GM18870 (cell line): ENCODE results near the gene SCD5.

Experiments
- ATAC-seq: cut with Tn5 transposase; IDR thresholded peaks from one replicate; pipeline ENCODE4 v1.9.1; 2021; ENCODE audit warnings: moderate library complexity; ENCODE audit not compliant: unreplicated experiment

Gene SCD5

DNA sequence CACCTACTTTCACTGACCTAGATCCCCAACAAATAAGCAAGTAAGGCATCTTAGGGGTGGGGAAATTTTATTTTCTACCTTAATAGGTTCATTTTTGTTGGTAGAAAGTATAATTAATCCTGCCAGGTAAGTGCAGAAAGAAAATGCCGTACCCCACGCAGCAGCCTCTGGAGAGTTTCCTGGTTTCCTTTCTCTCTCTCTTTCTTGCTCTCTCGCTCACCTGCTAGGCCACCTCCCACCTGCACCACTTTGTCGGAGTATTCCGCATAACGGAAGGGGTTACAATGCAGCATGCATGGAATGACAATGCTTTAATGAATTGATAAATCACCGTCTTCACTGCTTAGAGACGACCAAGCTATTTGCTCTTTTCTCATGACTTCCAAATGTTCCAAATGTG lies 101.0 kb downstream of the SCD5 start:
- no peak for ATAC-seq

DNA sequence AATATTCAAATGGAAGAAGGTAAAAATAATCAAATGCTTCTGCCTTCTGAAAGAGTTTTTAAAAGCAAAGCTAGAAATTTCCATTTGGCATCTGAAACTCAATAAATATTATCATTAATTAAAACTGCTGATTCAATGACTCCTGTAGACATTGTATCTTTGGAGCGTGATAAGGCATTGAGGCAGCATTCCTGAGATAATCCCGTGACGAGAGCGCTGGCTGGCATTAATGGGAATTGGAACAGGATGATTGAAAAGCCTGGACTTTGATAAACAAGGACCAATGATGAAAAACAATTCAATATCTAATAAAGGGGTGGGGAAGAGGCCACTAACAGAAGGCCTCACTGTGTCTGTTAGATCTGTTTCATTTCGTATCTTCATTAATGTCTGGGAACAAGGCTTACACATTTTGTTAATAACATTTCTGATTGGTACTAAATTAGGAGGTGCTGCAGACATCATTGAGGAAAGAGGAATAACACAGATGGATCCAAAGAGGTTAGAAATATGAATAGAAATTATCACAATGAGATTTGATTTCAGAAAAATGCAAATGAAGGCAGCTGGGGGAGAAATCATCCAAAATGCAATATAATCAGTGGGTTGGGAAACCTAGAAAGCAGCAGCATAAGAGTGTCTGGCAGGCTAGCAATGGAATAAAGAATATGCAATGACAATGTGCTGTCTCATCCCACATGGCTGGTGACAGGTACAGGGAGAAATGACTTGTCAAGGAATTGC lies 102.3 kb downstream of the SCD5 start:
- no peak for ATAC-seq

GRCh38 chr4:82694892-82695291 lies 103.7 kb downstream of the SCD5 start:
- no peak for ATAC-seq

- no peak for ATAC-seq
Observed at GRCh38 chr4:82694046-82694445, 104.5 kb downstream of the SCD5 start.

DNA sequence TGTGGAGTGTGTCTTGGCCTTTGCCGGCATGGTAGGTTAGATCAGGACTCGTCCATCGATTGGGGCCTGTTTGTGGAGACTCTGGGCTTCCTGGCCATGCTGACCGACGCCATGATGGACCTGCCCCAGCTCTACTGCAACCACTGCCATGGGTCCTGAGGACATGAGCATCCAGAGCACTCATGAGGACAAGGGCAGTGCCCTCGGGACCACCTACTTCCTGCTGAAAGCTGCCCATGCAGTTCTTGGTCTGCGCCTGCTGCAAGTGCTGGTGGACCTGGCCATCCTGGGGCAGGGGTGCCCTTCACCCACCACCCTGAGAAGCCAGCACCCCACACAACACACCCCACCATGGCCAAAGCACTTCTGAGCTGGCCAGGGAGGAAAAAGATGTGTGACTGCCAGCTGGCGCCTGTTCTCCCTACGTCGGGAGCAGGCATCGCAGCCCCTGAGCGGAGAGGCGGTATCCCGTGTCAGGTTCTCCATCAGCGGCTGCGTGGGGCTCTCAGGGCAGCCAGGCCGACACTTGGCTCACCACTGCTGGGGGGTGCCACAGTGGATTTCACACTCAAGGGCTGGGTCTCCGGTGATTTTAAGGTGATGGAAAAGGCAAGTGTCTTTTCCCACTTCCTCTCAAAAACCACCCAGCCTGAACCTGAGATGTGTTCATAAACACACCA lies 106.4 kb downstream of the SCD5 start:
- ATAC-seq: no peak

DNA sequence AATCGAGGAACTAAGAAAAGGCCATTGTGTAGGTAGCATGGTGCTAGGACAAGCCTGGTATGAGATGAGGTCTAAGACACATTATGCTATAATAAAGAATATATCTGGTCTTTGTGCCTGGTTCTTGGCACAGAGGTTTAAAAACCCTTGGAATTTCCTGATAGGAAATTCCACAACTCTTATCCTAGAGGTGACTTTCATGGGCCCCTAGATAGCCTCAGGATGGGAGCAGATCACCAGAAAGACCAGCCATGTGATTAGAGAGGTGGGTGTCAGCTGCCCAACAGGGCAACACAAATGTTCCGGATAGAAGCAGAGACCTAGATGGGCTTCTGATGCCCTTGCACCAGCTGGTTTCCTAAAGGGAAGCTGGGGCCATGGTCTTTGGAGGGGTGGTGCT lies 107.2 kb downstream of the SCD5 start:
- no peak for ATAC-seq

DNA sequence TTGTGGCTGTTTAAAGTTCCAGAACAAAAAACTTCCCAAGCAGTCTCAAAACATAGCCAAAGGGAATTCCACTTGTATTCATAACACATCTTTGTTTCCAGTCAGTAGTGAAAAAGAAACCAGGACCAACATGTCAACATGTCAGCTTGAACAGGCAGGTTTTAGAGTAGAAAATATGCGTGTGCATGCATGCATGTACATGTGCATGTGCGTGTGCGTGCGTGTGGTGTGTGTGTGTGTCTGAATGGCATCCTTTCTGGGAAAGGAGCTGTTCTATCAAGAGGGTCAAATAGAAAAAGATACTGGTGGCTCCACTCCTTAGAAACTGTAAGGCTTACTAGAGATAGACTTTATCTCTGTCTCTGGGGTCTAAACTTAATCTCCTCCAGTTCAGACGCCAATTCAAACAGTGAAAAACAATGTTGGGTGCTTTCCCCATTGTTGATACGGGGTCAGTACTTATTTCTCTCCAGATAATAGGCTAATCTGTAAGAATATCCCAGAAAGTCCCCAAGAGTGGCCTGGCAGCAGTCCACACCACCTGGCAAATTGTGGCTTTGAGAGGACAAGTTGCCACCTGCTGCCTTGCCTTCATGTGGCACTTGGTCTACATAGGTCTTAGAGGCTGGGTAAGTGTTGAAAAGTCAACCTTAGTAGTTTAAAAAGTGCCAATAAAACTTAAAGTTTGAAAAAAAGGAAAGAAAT lies 110.4 kb downstream of the SCD5 start:
- no peak for ATAC-seq

- ATAC-seq: no peak
Observed at GRCh38 chr4:82687531-82687930, 111.1 kb downstream of the SCD5 start.

GRCh38 chr4:82681754-82682153 lies 116.8 kb downstream of the SCD5 start:
- no peak for ATAC-seq

DNA sequence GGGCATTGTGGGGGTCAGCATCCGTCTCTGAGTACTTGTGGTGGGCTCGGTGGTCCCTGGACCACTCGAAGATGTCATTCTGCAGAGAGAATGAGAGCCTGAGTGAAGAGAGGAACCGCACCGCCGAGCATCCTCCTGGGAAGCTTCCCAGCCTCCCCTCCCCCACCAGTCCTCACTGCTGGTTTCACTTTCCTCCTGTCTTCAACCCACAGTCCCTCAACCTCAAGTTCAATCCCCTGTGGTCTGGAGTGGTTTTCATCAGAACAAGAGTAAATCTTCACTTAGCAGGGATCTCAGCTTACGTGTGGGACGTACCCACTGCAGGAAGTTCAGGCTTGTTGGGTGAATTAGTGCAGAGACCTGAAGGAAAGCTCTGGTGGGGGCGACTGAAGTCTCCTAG lies 117.8 kb downstream of the SCD5 start:
- ATAC-seq: no peak

- ATAC-seq: no peak
Observed at GRCh38 chr4:82679531-82679930, 119.1 kb downstream of the SCD5 start.

DNA sequence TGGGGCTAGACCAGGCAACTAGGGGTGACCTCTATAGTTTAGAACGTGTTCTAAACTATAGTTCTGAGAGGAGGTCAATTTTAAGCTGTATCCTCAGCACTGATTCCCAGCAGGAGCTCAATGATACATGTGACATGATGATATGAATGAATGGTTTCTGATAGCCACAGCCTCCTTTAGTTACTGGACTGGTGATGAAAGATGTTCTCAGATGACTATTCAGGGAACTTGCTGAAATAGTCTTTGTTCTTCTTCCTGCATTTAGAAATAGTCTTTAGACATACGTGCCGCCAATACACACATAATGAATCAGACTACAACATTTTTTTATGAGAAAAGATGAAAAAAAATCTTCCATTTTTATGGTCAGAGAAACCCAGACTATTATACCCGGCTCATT lies 120.5 kb downstream of the SCD5 start:
- ATAC-seq: no peak

GRCh38 chr4:82677327-82677726 lies 121.3 kb downstream of the SCD5 start:
- no peak for ATAC-seq

- ATAC-seq: no peak
Observed at GRCh38 chr4:82667761-82668480, 130.7 kb downstream of the SCD5 start.

- no peak for ATAC-seq
Observed at GRCh38 chr4:82666970-82667665, 131.5 kb downstream of the SCD5 start.

GRCh38 chr4:82661181-82661992 lies 137.2 kb downstream of the SCD5 start:
- ATAC-seq: no peak

GRCh38 chr4:82652062-82652461 lies 146.5 kb downstream of the SCD5 start:
- ATAC-seq: no peak

DNA sequence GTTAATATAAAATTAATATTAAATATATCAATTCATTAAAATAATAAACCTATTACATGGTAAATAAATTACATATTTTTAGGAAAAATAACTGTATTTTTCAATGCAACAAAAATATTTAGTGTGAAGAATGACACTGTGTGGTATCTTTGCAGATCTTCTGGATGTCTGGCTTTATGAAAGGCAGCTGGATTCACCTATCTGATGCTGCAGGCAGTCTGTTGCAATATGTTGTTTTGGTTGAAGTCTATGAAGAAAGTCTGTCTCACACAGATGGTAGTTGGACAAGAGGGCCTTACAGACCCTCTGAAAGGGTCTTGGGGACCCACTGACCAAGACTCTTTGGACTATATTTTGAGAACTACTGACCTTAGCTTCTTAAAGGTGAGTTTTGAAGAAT lies 147.7 kb downstream of the SCD5 start:
- no peak for ATAC-seq

DNA sequence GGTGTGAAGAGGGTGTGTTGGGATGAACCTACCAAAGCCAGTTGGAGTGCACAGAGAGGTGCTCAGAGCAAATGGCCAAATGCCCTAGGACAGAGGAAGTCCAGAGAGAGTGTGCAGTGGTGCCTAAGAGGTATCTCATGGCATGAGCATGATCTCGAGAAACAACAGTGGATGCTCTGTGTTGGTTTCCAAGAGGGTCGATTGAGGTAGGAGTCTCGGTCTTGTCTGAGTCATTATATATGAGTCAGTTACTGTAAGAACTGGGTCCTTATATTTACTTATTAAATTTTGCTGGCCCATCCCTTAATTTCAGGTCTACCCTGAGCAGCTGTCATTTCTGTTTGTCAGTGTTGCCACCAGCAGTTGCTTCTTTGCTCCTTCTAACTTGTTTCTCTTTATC lies 150.2 kb downstream of the SCD5 start:
- ATAC-seq: no peak

DNA sequence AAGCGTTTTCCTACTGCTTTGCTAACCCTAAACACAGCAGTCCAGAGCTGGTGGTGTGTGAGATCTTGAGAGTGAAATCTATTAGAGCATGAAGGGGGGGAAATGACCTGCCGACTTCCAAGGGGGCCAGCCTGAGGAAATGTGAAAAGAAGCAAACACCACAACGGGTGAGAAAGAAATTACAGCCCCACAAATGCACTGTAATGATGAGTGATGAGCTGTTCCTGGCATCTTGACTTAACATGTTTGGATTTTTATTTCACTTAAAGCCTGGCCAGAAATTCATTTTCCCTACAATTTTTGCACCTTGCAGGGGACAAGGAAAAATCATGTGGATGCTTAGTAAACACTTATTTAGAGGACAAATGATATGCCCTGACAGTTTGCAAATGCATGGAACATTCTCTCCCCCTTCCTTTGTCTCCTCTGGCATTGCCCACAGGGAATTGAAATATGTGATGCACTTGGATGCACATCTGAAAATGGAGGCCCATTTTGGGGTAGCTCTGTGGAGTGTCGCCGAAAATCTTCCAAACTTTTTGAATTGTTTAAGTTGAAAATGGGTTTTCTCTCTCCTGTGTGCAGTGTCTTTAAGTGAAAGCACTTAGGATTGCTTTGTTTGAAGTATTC lies 152.5 kb downstream of the SCD5 start:
- ATAC-seq: no peak
